ENCODE data around the gene TEAD2. TPM values are rescaled to one million over a fixed set of nuclear protein-coding genes. Genes with fewer than 3 reads are reported as not detected.

Gene TEAD2
- total and polyA plus RNA-seq, 12 donors, result 5.4 to 42.8 (median 27.4) TPM

GRCh38 chr19:49340069-49340864 is 21.9 kb downstream of the TEAD2 start:
- H3K27me3 ChIP-seq, result no peaks in the 10 kb centered on the region
- H3K4me3 ChIP-seq, result peak overlapping the region in 1 of 4 donors; percentile 58
- H3K9me3 ChIP-seq (replicated peaks in 1 of 3), result no peaks in the 10 kb centered on the region
- peaks cover 0 to 13% of the 10 kb centered on the region in 2 donors for H3K36me3 ChIP-seq (replicated peaks in 1 of 2)
- intact Hi-C loops (cut with DNase I), result no loop called here
- H3K27ac ChIP-seq, result peak overlapping the region in 4 of 5 donors; percentile 65 to 93 (median 84)
- H3K4me1 ChIP-seq (replicated peaks in 1 of 2), result peaks cover 6 to 13% of the 10 kb centered on the region in 2 donors
- TF ChIP-seq POLR2A (IDR thresholded peaks at IDR 0.05), result no peak
- TF ChIP-seq, protein P1, sequence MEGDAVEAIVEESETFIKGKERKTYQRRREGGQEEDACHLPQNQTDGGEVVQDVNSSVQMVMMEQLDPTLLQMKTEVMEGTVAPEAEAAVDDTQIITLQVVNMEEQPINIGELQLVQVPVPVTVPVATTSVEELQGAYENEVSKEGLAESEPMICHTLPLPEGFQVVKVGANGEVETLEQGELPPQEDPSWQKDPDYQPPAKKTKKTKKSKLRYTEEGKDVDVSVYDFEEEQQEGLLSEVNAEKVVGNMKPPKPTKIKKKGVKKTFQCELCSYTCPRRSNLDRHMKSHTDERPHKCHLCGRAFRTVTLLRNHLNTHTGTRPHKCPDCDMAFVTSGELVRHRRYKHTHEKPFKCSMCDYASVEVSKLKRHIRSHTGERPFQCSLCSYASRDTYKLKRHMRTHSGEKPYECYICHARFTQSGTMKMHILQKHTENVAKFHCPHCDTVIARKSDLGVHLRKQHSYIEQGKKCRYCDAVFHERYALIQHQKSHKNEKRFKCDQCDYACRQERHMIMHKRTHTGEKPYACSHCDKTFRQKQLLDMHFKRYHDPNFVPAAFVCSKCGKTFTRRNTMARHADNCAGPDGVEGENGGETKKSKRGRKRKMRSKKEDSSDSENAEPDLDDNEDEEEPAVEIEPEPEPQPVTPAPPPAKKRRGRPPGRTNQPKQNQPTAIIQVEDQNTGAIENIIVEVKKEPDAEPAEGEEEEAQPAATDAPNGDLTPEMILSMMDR (IDR thresholded peaks at IDR 0.05), result no peak
- peak; percentile 65 to 80 (median 74) for DNase-seq
- 17 to 37% (median 25%) methylated on average over 36 of the region's 36 CpGs for WGBS, 4 donors

GRCh38 chr19:49339301-49340068 is 22.7 kb downstream of the TEAD2 start:
- Histone ChIP-seq H3K36me3 (replicated peaks in 1 of 2) (peaks cover 0 to 7% of the 10 kb centered on the region in 2 donors), H3K9me3 (replicated peaks in 1 of 3) (no peaks in the 10 kb centered on the region), H3K4me3 (peak overlapping the region in 2 of 4 donors; percentile 26 to 58), H3K27ac (peak overlapping the region in 4 of 5 donors; percentile 65 to 93 (median 84)), H3K4me1 (replicated peaks in 1 of 2) (peaks cover 6 to 13% of the 10 kb centered on the region in 2 donors), H3K27me3 (no peaks in the 10 kb centered on the region)
- 8 to 31% (median 16%) methylated on average over 9 to 47 of the region's 47 CpGs for WGBS, 4 donors
- TF ChIP-seq, protein P1 (IDR thresholded peaks at IDR 0.05), result peak in 1 of 6 experiments; percentile 4
- TF ChIP-seq POLR2A (IDR thresholded peaks at IDR 0.05), result peak in 1 of 2 donors; percentile 56
- intact Hi-C loops (cut with DNase I), result no loop called here
- peak; percentile 87 to 95 (median 93) for DNase-seq

DNA sequence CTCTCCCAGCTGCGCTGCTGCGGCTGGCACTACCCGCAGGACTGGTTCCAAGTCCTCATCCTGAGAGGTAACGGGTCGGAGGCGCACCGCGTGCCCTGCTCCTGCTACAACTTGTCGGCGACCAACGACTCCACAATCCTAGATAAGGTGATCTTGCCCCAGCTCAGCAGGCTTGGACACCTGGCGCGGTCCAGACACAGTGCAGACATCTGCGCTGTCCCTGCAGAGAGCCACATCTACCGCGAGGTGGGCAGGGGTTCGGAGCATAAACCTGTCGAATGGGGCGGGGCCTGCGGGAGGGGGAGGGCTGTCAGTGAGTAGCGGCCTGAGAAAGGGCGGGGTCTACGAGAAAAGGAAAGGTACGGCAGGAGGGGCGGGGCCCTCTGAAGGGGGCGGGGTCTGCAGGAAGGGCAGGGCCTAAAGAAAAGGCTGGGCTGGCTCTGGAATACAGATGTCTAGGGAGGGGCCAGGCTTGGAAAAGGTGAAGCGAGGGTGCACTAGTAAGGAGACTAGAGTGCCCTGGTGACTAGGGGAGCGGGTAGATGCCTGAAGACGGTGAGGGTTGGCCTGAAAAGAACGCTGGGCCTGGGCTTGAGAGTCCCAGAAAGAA is 23.4 kb downstream of the TEAD2 start:
- no peaks in the 10 kb centered on the region for H3K27me3 ChIP-seq
- peak overlapping the region in 2 of 4 donors; percentile 26 to 58 for H3K4me3 ChIP-seq
- TF ChIP-seq, protein P1 (IDR thresholded peaks at IDR 0.05), result no peak
- TF ChIP-seq POLR2A (IDR thresholded peaks at IDR 0.05), result no peak
- H3K4me1 ChIP-seq (replicated peaks in 1 of 2), result peaks cover 6 to 13% of the 10 kb centered on the region in 2 donors
- peaks cover 0 to under 1% of the 10 kb centered on the region in 2 donors for H3K36me3 ChIP-seq (replicated peaks in 1 of 2)
- peak overlapping the region in 3 of 5 donors; percentile 36 to 93 (median 87) for H3K27ac ChIP-seq
- DNase-seq, result peak; percentile 82 to 91 (median 85)
- intact Hi-C loops (cut with DNase I), result no loop called here
- no peaks in the 10 kb centered on the region for H3K9me3 ChIP-seq (replicated peaks in 1 of 3)
- 15 to 25% (median 20%) methylated on average over 25 to 30 of the region's 30 CpGs for whole genome bisulfite sequencing, 4 donors

Measured in adrenal gland (tissue), 12 donors.